H1 (cell line): Measurements from ENCODE around the gene ZNF398. TPM values are rescaled to one million over a fixed set of nuclear protein-coding genes. Genes with fewer than 3 reads are reported as not detected.

Source experiments
- CEBPB ChIP-seq: IDR thresholded peaks from 2 replicates; pipeline ENCODE4 v1.6.1; 2012; ENCODE audit warnings: low read depth, low read length
- CREB1 ChIP-seq: IDR thresholded peaks from 2 replicates; pipeline ENCODE4 v1.6.1; 2012; ENCODE audit warnings: inconsistent platforms
- FOSL1 ChIP-seq: IDR thresholded peaks from 2 replicates; pipeline ENCODE4 v1.6.1; 2011; ENCODE audit warnings: mild to moderate bottlenecking, low read depth, low read length, moderate library complexity; ENCODE audit not compliant: insufficient read depth
- KDM4A ChIP-seq: IDR thresholded peaks from one replicate; pipeline ENCODE4 v1.7.1; 2012; ENCODE audit warnings: low read depth, mild to moderate bottlenecking, moderate library complexity, low read length, inconsistent platforms; ENCODE audit not compliant: severe bottlenecking
- NANOG ChIP-seq: IDR thresholded peaks from 2 replicates; pipeline ENCODE4 v1.6.1; 2011; ENCODE audit warnings: low read length, low read depth, mild to moderate bottlenecking, inconsistent platforms; ENCODE audit not compliant: insufficient read depth, poor library complexity, severe bottlenecking
- POLR2A ChIP-seq, 2 experiments: IDR thresholded peaks; 1 replicate in 1 of 2; 2 replicates in 1 of 2; pipeline ENCODE4 v1.6.1; 2011; ENCODE audit warnings: low read depth in 2 of 2, low read length in 2 of 2, mild to moderate bottlenecking in 2 of 2; ENCODE audit errors: control extremely low read depth in 1 of 2
- POU5F1 ChIP-seq: IDR thresholded peaks from 2 replicates; pipeline ENCODE4 v1.6.1; 2011; ENCODE audit warnings: low read depth, mild to moderate bottlenecking, low read length, moderate library complexity
- RBBP5 ChIP-seq: IDR thresholded peaks from 2 replicates; pipeline ENCODE4 v1.7.1; 2012; ENCODE audit warnings: low read depth, mild to moderate bottlenecking, inconsistent platforms, low read length, moderate library complexity, borderline replicate concordance
- SP2 ChIP-seq: IDR thresholded peaks from 2 replicates; pipeline ENCODE4 v1.6.1; 2012; ENCODE audit warnings: mild to moderate bottlenecking, low read length, inconsistent platforms
- SRF ChIP-seq: IDR thresholded peaks from 2 replicates; pipeline ENCODE4 v1.6.1; 2011; ENCODE audit warnings: mild to moderate bottlenecking, low read depth, low read length, moderate library complexity
- TAF7 ChIP-seq: optimal IDR thresholded peaks from 2 replicates; pipeline ENCODE3; 2011; ENCODE audit warnings: low read depth, mild to moderate bottlenecking, inconsistent platforms, low read length, moderate library complexity, borderline replicate concordance
- YY1 ChIP-seq: IDR thresholded peaks from 2 replicates; pipeline ENCODE4 v1.6.1; 2011; ENCODE audit warnings: low read depth, mild to moderate bottlenecking, low read length
- polyA plus RNA-seq, 7 experiments: library from polyadenylated mRNA; depleted of rRNA in 3 of 7; stranded (reverse) in 5 of 7; unstranded in 2 of 7; fragments of >200 nt in 5 of 7; fragments of 200-250 nt in 2 of 7; gene quantifications; 1 replicate in 5 of 7; 2 replicates in 1 of 7; 4 replicates in 1 of 7; pipeline versions ENCODE4 v1.2.1 to v1.2.3, GENCODE V29; 2011 to 2013; ENCODE audit warnings: missing spikeins in 2 of 7, mixed read lengths in 2 of 7
- total RNA-seq: library from RNA; stranded (reverse); fragmentation: NEBNext Ultra II Directional; extraction: Animal tissue kit (Norgen Biotek cat#: 25700); gene quantifications from 2 replicates; pipeline ENCODE4 v1.2.1, GENCODE V29; 2021
- TF ChIP-seq, protein P1 (sequence below): IDR thresholded peaks from 2 replicates; pipeline ENCODE4 v1.6.1; 2012; ENCODE audit warnings: low read length, inconsistent platforms
- TF ChIP-seq, protein P2 (sequence below): IDR thresholded peaks from 2 replicates; pipeline ENCODE4 v1.6.1; 2012; ENCODE audit warnings: inconsistent platforms

ZNF398 gene
- total and polyA plus RNA-seq, 2 of the 8 experiments (the other 6 are each of a cell fraction or from before 2014, with no cell fraction given) = 52.7 to 63.5 TPM

DNA sequence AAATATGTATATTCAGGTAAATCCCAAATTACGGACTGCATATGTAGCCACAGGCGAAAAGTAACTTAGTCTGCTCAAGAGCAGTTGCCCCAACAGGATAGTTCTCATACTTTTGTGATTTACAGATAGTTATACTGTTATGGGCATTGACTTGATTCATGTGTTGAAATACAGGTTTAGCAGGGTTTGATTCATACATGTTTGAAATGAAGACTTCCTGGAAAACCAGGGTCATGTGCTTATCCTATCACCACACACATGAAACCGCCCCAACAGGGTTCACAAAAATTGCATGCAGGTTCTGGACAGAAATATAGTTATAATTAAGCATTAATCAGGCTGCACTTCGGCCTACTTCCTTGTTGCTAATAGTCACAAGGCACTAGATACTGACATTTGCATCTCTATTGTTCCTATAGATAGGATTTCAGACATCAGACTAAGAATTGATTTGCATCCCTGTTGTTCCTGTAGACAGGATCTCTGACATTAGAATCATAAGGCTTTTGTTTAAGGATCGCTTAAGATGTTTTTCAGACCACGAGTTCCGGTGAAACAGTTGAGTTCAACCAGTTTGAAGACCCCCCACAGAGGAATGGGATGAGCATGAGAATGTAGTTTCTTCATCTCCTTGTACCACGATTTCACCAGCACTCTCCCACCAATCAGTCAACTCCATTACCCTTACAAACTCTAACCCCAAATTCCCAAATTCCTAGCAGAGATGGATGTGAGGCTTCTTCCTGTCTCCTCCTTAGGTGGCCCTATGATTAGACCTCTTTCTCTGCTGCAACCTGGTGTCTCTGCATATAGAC, 2.0 kb upstream of the ZNF398 start (continued):
- TF ChIP-seq YY1 (0 out of 2 replicates have a peak, but pooled peaks have one; percentile 7), FOSL1 (no peak), TAF7 (peak; percentile 72), KDM4A (no peak), NANOG (peak; percentile 50), POU5F1 (no peak), CEBPB (peak; percentile 44; the same call in 1 of the 2 replicates), SP2 (no peak), RBBP5 (no peak; the same call in 1 of the 2 replicates), CREB1 (no peak), POLR2A (IDR thresholded peaks at IDR 0.05; ENCODE audit: control extremely low read depth in 1 of 2, low read depth in 2 of 2, low read length in 2 of 2) (peak in 1 of 2 experiments; percentile 75; a peak in 2 of 3 replicates), SRF (no peak)
- TF ChIP-seq, protein P1, sequence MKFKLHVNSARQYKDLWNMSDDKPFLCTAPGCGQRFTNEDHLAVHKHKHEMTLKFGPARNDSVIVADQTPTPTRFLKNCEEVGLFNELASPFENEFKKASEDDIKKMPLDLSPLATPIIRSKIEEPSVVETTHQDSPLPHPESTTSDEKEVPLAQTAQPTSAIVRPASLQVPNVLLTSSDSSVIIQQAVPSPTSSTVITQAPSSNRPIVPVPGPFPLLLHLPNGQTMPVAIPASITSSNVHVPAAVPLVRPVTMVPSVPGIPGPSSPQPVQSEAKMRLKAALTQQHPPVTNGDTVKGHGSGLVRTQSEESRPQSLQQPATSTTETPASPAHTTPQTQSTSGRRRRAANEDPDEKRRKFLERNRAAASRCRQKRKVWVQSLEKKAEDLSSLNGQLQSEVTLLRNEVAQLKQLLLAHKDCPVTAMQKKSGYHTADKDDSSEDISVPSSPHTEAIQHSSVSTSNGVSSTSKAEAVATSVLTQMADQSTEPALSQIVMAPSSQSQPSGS = peak; percentile 36; the same call in 1 of the 2 replicates
- TF ChIP-seq, protein P2, sequence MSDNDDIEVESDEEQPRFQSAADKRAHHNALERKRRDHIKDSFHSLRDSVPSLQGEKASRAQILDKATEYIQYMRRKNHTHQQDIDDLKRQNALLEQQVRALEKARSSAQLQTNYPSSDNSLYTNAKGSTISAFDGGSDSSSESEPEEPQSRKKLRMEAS = 0 out of 2 replicates have a peak, but pooled peaks have one; percentile 31
- TF ChIP-seq, all 59 proteins: peak for 13
